Measurements from ENCODE around the gene TNXB.

The TNXB gene

GRCh38 chr6:32092760-32093497, 16.2 kb downstream of the TNXB start:
- no peak overlapping the region for H3K4me3 ChIP-seq (ENCODE audit: control insufficient read depth, low read depth, low read length)
- no peak for DNase-seq (ENCODE audit: low read depth)
- TF ChIP-seq CTCF (IDR thresholded peaks at IDR 0.05; ENCODE audit: control insufficient read depth, insufficient read depth, low read depth, low read length, missing control alignments), result no peak

- no peak overlapping the region for H3K4me3 ChIP-seq (ENCODE audit: control insufficient read depth, low read depth, low read length)
- DNase-seq (ENCODE audit: low read depth), result no peak
- no peak for TF ChIP-seq CTCF (IDR thresholded peaks at IDR 0.05; ENCODE audit: control insufficient read depth, insufficient read depth, low read depth, low read length, missing control alignments)
Measured at GRCh38 chr6:32089082-32089828, 19.9 kb downstream of the TNXB start.

GRCh38 chr6:32088487-32089049, 20.6 kb downstream of the TNXB start:
- no peak for DNase-seq (ENCODE audit: low read depth)
- no peak overlapping the region for H3K4me3 ChIP-seq (ENCODE audit: control insufficient read depth, low read depth, low read length)
- no peak for TF ChIP-seq CTCF (IDR thresholded peaks at IDR 0.05; ENCODE audit: control insufficient read depth, insufficient read depth, low read depth, low read length, missing control alignments)

- no peak overlapping the region for H3K4me3 ChIP-seq (ENCODE audit: control insufficient read depth, low read depth, low read length)
- TF ChIP-seq CTCF (IDR thresholded peaks at IDR 0.05; ENCODE audit: control insufficient read depth, insufficient read depth, low read depth, low read length, missing control alignments), result no peak
- DNase-seq (ENCODE audit: low read depth), result no peak
Measured at GRCh38 chr6:32087574-32088486, 21.3 kb downstream of the TNXB start.

GRCh38 chr6:32086661-32087573, 22.2 kb downstream of the TNXB start:
- H3K4me3 ChIP-seq (ENCODE audit: control insufficient read depth, low read depth, low read length), result no peak overlapping the region
- no peak for TF ChIP-seq CTCF (IDR thresholded peaks at IDR 0.05; ENCODE audit: control insufficient read depth, insufficient read depth, low read depth, low read length, missing control alignments)
- DNase-seq (ENCODE audit: low read depth), result peak; percentile 61
